H9 (cell line): ENCODE data around the gene FOXM1. TPM values are rescaled to one million over a fixed set of nuclear protein-coding genes. Genes with fewer than 3 reads are reported as not detected.
A peak's percentile ranks its signal among the peaks of the same experiment; 100 is the strongest.

Experiments
- DNase-seq: peaks from one replicate; pipeline ENCODE4 v3.0.0-alpha.2; 2017
- H2AFZ ChIP-seq: one replicate; pipeline ENCODE4 v1.6.1; 2013; ENCODE audit warnings: mild to moderate bottlenecking, low read length, control low read depth, moderate library complexity
- H2AK5ac ChIP-seq: 2 replicates; pipeline ENCODE4 v1.6.1; 2013; ENCODE audit warnings: low read length, control low read depth, mixed read lengths; ENCODE audit not compliant: insufficient read length
- H2BK120ac ChIP-seq: one replicate; pipeline ENCODE4 v1.6.1; 2013; ENCODE audit warnings: low read depth, mild to moderate bottlenecking, low read length, control low read depth, inconsistent platforms; ENCODE audit not compliant: poor library complexity, severe bottlenecking
- H2BK12ac ChIP-seq: 2 replicates; pipeline ENCODE4 v1.6.1; 2013; ENCODE audit warnings: low read length, control low read depth, mixed read lengths, low read depth; ENCODE audit not compliant: insufficient read length
- H2BK15ac ChIP-seq: 2 replicates; pipeline ENCODE4 v1.6.1; 2013; ENCODE audit warnings: low read depth, low read length, control low read depth
- H2BK20ac ChIP-seq: one replicate; pipeline ENCODE4 v1.6.1; 2013; ENCODE audit warnings: low read depth, mild to moderate bottlenecking, low read length, control low read depth, inconsistent platforms; ENCODE audit not compliant: poor library complexity, severe bottlenecking
- H2BK5ac ChIP-seq: 2 replicates; pipeline ENCODE4 v1.6.1; 2013; ENCODE audit warnings: low read length, control low read depth, mixed read lengths; ENCODE audit not compliant: insufficient read length
- H3K14ac ChIP-seq: 2 replicates; pipeline ENCODE4 v1.6.1; 2013; ENCODE audit warnings: low read length, control low read depth; ENCODE audit not compliant: insufficient read depth
- H3K18ac ChIP-seq: 2 replicates; pipeline ENCODE4 v1.6.1; 2013; ENCODE audit warnings: low read depth, mild to moderate bottlenecking, mixed read lengths, low read length, control low read depth; ENCODE audit not compliant: insufficient read length
- H3K23ac ChIP-seq: 2 replicates; pipeline ENCODE4 v1.6.1; 2013; ENCODE audit warnings: low read length, control low read depth, mixed read lengths, low read depth; ENCODE audit not compliant: insufficient read length
- H3K23me2 ChIP-seq: 2 replicates; pipeline ENCODE4 v1.6.1; 2013; ENCODE audit warnings: low read depth, mild to moderate bottlenecking, mixed read lengths, low read length, control low read depth; ENCODE audit not compliant: insufficient read length, poor library complexity, severe bottlenecking
- H3K27ac ChIP-seq: 2 replicates; pipeline ENCODE4 v1.5.1; 2013; ENCODE audit warnings: low read length, control low read depth, mixed read lengths, low read depth; ENCODE audit not compliant: insufficient read length
- H3K27me3 ChIP-seq: 2 replicates; pipeline ENCODE4 v1.6.1; 2013; ENCODE audit warnings: low read length, control low read depth, inconsistent platforms; ENCODE audit not compliant: insufficient read depth
- H3K4ac ChIP-seq: 2 replicates; pipeline ENCODE4 v1.6.1; 2013; ENCODE audit warnings: low read depth, mild to moderate bottlenecking, control low read depth, inconsistent platforms, low read length, moderate library complexity
- H3K4me1 ChIP-seq: 2 replicates; pipeline ENCODE4 v1.6.1; 2013; ENCODE audit warnings: low read length, control low read depth, inconsistent platforms; ENCODE audit not compliant: insufficient read depth
- H3K4me2 ChIP-seq: 2 replicates; pipeline ENCODE4 v1.6.1; 2013; ENCODE audit warnings: low read length, control low read depth, mixed read lengths; ENCODE audit not compliant: insufficient read length, insufficient read depth
- H3K56ac ChIP-seq: 2 replicates; pipeline ENCODE4 v1.6.1; 2013; ENCODE audit warnings: low read depth, mild to moderate bottlenecking, mixed read lengths, low read length, control low read depth; ENCODE audit not compliant: insufficient read length
- H3K79me1 ChIP-seq: 2 replicates; pipeline ENCODE4 v1.6.1; 2013; ENCODE audit warnings: low read depth, mild to moderate bottlenecking, moderate library complexity, low read length, control low read depth, inconsistent platforms; ENCODE audit not compliant: insufficient read depth, poor library complexity, severe bottlenecking
- H3K79me2 ChIP-seq: 2 replicates; pipeline ENCODE4 v1.6.1; 2013; ENCODE audit warnings: low read length, control low read depth, inconsistent platforms; ENCODE audit not compliant: insufficient read depth
- H3K9ac ChIP-seq: 2 replicates; pipeline ENCODE4 v1.6.1; 2013; ENCODE audit warnings: low read length, control low read depth, mixed read lengths; ENCODE audit not compliant: insufficient read length; ENCODE audit errors: extremely low read depth
- H3K9me3 ChIP-seq: one replicate; pipeline ENCODE4 v1.6.1; 2013; ENCODE audit warnings: low read depth, low read length, inconsistent platforms; ENCODE audit not compliant: control insufficient read depth
- H3T11ph ChIP-seq: one replicate; pipeline ENCODE4 v1.6.1; 2013; ENCODE audit warnings: mild to moderate bottlenecking, low read length, control low read depth, inconsistent platforms
- H4K20me1 ChIP-seq: one replicate; pipeline ENCODE4 v1.6.1; 2013; ENCODE audit not compliant: control insufficient read depth, insufficient read length, insufficient read depth
- H4K5ac ChIP-seq: 2 replicates; pipeline ENCODE4 v1.6.1; 2013; ENCODE audit warnings: low read depth, mild to moderate bottlenecking, mixed read lengths, low read length, control low read depth; ENCODE audit not compliant: insufficient read length
- H4K8ac ChIP-seq: replicated peaks from 2 replicates; pipeline ENCODE4 v1.6.1; 2013; ENCODE audit warnings: low read length, control low read depth, mixed read lengths, low read depth; ENCODE audit not compliant: insufficient read length
- H4K91ac ChIP-seq: 2 replicates; pipeline ENCODE4 v1.6.1; 2013; ENCODE audit warnings: low read depth, mild to moderate bottlenecking, moderate library complexity, mixed read lengths, low read length, control low read depth; ENCODE audit not compliant: insufficient read length
- H3K27ac Mint-ChIP-seq, 3 experiments: 2 replicates in 2 of 3; 3 replicates in 1 of 3; pipeline ENCODE4 v1.8.0; 2020 to 2021; ENCODE audit warnings: mixed read lengths in 3 of 3, mild to moderate bottlenecking in 1 of 3, moderate library complexity in 1 of 3
- H3K27me3 Mint-ChIP-seq: 2 replicates; pipeline ENCODE4 v1.8.0; 2021; ENCODE audit warnings: low read depth, mild to moderate bottlenecking, moderate library complexity, mixed read lengths
- H3K36me3 Mint-ChIP-seq, 3 experiments: 2 replicates in 2 of 3; 3 replicates in 1 of 3; pipeline ENCODE4 v1.8.0; 2020 to 2021; ENCODE audit warnings: low read depth in 3 of 3, mixed read lengths in 3 of 3; ENCODE audit not compliant: insufficient read depth in 1 of 3
- H3K4me1 Mint-ChIP-seq, 2 experiments: 2 replicates each; pipeline ENCODE4 v1.8.0; 2020; ENCODE audit warnings: mixed read lengths in 2 of 2
- H3K4me3 Mint-ChIP-seq, 2 experiments: 2 replicates in 1 of 2; 3 replicates in 1 of 2; pipeline ENCODE4 v1.8.0; 2020 to 2021; ENCODE audit warnings: mild to moderate bottlenecking in 2 of 2, mixed read lengths in 2 of 2, moderate library complexity in 1 of 2
- H3K9me3 Mint-ChIP-seq, 2 experiments: 2 replicates in 1 of 2; 3 replicates in 1 of 2; pipeline ENCODE4 v1.8.0; 2020; ENCODE audit warnings: mild to moderate bottlenecking in 2 of 2, mixed read lengths in 2 of 2, moderate library complexity in 1 of 2
- WGBS: extraction: QIAGEN DNeasy Blood & Tissue Kit; methylation state at CpG from one replicate; pipeline ENCODE4 v1.1.7; 2013; ENCODE audit warnings: missing lambda C conversion rate, low lambda C conversion rate, mixed read lengths; ENCODE audit not compliant: insufficient read length; ENCODE audit errors: extremely low coverage; 5-methylcytosine and 5-hydroxymethylcytosine counted together
- total RNA-seq: library from RNA; stranded (reverse); gene quantifications from 2 replicates; pipeline ENCODE4 v1.2.1, GENCODE V29; 2021
- TF ChIP-seq, protein P1 (sequence below): fragments of 200-600 bp; sonication (generic); conservative IDR thresholded peaks from 3 replicates; pipeline ENCODE4 v1.8.0; 2021; ENCODE audit warnings: antibody characterized with exemption, mild to moderate bottlenecking

FOXM1 gene
- total RNA-seq, 1 experiment from 2014 or later: 109 TPM

DNA sequence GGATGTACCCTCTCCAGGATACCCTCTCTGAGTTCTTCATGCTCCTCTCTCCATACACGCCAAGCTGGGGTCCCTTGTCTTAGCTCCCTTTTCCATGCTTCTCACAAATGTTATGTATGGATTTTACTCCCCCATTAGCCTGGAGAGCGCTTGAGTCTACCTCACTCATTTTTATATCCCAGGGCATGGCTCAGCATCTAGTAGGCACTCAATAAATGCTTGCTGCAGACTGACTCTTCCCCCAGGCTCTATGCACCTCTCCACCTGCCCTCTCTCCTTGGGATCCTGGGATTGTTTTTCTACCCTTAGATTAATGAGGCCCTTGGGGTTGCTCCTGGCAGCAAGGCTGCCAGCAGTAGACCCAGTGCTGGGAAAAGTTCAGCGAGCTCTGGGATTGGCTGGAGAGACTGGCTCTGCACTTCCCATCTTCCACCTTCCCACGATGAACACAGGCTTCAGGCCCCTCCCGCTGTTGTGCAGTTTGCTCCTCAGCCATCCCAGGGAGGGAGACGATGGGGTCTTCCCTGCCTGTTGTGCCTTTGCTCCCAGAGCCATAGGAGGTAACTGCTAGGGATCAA is 44.3 kb downstream of the FOXM1 start:
- H4K91ac ChIP-seq: no peak overlapping the region
- H4K5ac ChIP-seq: no peak overlapping the region
- H3K4ac ChIP-seq: no peak overlapping the region
- peak overlapping the region in 1 of 3 experiments; percentile 63; a peak in 1 of 7 replicates for H3K27ac Mint-ChIP-seq
- H3K4me2 ChIP-seq: no peak overlapping the region
- no peak overlapping the region for H2AK5ac ChIP-seq
- H3K18ac ChIP-seq: no peak overlapping the region
- H3K56ac ChIP-seq: no peak overlapping the region
- no peaks in the 10 kb centered on the region for H3K9me3 ChIP-seq
- H3K4me1 Mint-ChIP-seq: peaks cover 17 to 33% of the 10 kb centered on the region in 2 experiments
- H2BK120ac ChIP-seq: no peak overlapping the region
- peaks cover 6 to 37% (median 25%) of the 10 kb centered on the region in 3 experiments; a peak in 6 of 7 replicates for H3K36me3 Mint-ChIP-seq
- no peak overlapping the region for H3K9ac ChIP-seq
- H3K27me3 Mint-ChIP-seq: no peaks in the 10 kb centered on the region
- H3K4me1 ChIP-seq: no peaks in the 10 kb centered on the region
- H3K27ac ChIP-seq: no peak overlapping the region
- no peak overlapping the region for H3K14ac ChIP-seq
- no peak overlapping the region for H3K4me3 Mint-ChIP-seq
- no peaks in the 10 kb centered on the region for H3K9me3 Mint-ChIP-seq
- no peak overlapping the region for H2AFZ ChIP-seq
- no peak overlapping the region for H3K23ac ChIP-seq
- no peak overlapping the region for H2BK20ac ChIP-seq
- no CpG with 5 or more reads among the region's 6 CpGs for WGBS
- no peaks in the 10 kb centered on the region for H3K27me3 ChIP-seq
- H3K23me2 ChIP-seq: no peaks in the 10 kb centered on the region
- no peak overlapping the region for H2BK5ac ChIP-seq
- H2BK12ac ChIP-seq: no peak overlapping the region
- H4K20me1 ChIP-seq: no peaks in the 10 kb centered on the region
- no peak overlapping the region for H4K8ac ChIP-seq
- no peaks in the 10 kb centered on the region for H3K79me1 ChIP-seq
- TF ChIP-seq, protein P1, sequence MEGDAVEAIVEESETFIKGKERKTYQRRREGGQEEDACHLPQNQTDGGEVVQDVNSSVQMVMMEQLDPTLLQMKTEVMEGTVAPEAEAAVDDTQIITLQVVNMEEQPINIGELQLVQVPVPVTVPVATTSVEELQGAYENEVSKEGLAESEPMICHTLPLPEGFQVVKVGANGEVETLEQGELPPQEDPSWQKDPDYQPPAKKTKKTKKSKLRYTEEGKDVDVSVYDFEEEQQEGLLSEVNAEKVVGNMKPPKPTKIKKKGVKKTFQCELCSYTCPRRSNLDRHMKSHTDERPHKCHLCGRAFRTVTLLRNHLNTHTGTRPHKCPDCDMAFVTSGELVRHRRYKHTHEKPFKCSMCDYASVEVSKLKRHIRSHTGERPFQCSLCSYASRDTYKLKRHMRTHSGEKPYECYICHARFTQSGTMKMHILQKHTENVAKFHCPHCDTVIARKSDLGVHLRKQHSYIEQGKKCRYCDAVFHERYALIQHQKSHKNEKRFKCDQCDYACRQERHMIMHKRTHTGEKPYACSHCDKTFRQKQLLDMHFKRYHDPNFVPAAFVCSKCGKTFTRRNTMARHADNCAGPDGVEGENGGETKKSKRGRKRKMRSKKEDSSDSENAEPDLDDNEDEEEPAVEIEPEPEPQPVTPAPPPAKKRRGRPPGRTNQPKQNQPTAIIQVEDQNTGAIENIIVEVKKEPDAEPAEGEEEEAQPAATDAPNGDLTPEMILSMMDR: no peak
- H3K79me2 ChIP-seq: no peaks in the 10 kb centered on the region
- no peak overlapping the region for H3T11ph ChIP-seq
- no peak for DNase-seq
- no peak overlapping the region for H2BK15ac ChIP-seq
